Retinal pigment epithelial cell (primary cell): ENCODE measurements around the gene EVX2.

Experiments used
- DNase-seq: peaks from one replicate; pipeline ENCODE4 v3.0.0-alpha.2; 2010; ENCODE audit warnings: low read depth
- H3K4me3 ChIP-seq: 2 replicates; pipeline ENCODE4 v1.5.1; 2011; ENCODE audit warnings: mild to moderate bottlenecking, low read length, control low read depth, moderate library complexity
- TF ChIP-seq, protein P1 (sequence below): conservative IDR thresholded peaks from 2 replicates; pipeline ENCODE4 v1.5.1; 2011; ENCODE audit warnings: low read depth, low read length, control low read depth, inconsistent platforms

EVX2 gene

DNA sequence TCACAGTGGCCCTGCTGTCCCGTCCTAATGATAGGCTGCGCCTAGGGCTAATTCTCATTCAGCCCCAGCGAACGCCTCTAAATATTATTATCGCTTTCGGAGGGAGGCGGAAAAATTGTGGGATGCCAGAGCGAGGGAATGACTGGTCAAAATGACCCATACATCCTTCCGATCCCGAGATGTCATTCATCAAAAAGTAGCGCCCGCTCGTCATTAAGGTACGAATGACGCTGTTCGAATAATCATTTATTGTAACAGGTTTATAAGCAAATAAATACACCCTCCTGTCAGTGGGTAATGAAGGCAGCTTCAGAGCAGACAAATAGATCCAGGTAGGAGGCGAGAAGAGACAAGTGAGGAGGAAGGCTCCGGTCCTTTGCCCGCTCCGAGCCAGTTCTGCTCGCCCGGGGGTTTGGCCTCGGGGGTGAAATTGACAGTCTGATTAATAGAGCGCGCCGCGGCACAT, at the start of gene EVX2:
Gene EVX2 (minus strand): TSS at position 167 of the 466 bp plus-strand sequence. CDS start 186 bp downstream, outside the sequence.
- TF ChIP-seq, protein P1, sequence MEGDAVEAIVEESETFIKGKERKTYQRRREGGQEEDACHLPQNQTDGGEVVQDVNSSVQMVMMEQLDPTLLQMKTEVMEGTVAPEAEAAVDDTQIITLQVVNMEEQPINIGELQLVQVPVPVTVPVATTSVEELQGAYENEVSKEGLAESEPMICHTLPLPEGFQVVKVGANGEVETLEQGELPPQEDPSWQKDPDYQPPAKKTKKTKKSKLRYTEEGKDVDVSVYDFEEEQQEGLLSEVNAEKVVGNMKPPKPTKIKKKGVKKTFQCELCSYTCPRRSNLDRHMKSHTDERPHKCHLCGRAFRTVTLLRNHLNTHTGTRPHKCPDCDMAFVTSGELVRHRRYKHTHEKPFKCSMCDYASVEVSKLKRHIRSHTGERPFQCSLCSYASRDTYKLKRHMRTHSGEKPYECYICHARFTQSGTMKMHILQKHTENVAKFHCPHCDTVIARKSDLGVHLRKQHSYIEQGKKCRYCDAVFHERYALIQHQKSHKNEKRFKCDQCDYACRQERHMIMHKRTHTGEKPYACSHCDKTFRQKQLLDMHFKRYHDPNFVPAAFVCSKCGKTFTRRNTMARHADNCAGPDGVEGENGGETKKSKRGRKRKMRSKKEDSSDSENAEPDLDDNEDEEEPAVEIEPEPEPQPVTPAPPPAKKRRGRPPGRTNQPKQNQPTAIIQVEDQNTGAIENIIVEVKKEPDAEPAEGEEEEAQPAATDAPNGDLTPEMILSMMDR = no peak
- H3K4me3 ChIP-seq = no peak within 1 kb of the TSS
- no peak for DNase-seq

DNA sequence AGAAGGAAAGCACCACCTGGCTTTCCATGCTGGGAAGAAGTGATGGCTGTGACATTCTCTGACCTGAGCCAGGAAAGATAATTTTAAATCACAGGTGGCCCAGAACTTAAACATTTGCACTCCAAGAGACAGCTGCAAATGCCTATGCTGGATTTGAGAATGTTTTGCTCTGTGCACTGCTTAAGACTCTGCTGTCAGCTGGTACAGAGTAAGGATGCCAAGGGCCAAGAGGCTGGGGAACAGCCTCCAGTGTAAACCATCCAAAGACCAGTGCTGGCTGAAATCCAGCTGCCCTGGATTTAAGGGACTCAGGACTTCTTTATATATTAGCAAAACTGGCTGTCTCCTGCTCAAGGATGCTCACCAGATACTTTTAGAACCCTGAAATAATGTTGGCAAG, 49.6 kb upstream of the EVX2 start:
- no peak for DNase-seq

DNA sequence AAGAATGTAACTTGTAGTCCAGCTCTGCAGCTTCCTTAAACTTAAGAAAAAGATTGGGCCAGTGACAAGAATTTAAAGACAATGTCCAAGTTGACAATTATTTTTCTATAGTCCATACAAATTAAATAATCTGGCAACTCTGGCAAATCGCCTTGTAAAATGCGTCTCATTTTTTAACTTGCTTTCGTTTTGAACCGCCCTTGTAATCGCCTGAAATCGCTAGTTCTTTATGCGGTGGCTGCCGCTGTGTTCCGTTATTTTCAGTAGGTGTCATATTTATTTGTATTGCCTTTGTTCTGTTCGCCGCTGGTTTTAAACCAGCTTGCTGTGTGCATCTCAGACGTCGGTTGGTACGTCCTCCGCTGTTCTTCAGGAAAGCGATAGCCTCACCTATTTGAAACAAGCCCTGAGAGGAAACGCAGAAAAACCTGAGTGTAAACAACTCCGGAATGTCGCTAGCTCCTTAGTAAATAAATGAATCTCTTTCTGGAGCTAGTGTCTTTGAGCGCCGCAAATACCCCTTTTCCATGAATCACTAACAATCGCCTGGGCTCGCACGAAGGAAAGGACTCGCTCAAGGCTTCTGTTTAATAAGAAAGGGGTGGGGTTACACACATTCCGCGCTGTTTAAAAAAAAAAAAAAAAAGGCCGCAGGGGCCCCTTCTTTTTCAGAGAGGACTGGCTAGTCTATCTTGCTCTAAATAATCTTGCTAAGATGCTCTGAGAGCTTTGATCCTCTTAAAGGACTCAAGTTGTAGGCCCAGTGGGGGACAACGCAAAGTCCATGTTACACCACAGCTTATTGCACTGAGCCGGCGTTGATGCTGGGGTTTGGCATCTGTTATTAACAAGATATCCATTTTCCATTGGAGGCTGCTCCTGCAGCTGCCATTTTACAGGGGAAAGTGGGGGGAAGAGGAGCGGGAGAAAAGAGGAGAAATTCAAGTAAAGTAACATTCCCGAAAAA, 48.7 kb upstream of the EVX2 start:
- no peak for DNase-seq
- TF ChIP-seq, protein P1 = no peak
- H3K4me3 ChIP-seq = no peak overlapping the region

More for the DNA sequence above, 49.6 kb upstream of the EVX2 start:
- TF ChIP-seq, protein P1 = no peak
- H3K4me3 ChIP-seq = no peak overlapping the region

DNA sequence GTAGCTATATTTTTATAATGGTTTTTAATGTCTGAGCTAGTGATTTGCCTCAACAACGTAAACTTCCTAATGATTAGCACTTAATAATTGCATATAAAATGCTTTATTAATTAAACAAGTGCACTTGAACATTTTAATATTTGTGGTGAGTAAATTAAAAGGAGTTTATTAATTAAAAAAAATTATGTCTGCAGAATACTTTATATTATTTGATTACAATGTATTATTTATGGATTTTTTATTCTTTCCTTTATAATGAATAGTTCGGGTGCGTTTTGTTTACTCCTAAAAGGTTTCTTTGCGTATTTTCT, 48.0 kb upstream of the EVX2 start:
- H3K4me3 ChIP-seq = no peak overlapping the region
- no peak for DNase-seq
- TF ChIP-seq, protein P1 = no peak

DNA sequence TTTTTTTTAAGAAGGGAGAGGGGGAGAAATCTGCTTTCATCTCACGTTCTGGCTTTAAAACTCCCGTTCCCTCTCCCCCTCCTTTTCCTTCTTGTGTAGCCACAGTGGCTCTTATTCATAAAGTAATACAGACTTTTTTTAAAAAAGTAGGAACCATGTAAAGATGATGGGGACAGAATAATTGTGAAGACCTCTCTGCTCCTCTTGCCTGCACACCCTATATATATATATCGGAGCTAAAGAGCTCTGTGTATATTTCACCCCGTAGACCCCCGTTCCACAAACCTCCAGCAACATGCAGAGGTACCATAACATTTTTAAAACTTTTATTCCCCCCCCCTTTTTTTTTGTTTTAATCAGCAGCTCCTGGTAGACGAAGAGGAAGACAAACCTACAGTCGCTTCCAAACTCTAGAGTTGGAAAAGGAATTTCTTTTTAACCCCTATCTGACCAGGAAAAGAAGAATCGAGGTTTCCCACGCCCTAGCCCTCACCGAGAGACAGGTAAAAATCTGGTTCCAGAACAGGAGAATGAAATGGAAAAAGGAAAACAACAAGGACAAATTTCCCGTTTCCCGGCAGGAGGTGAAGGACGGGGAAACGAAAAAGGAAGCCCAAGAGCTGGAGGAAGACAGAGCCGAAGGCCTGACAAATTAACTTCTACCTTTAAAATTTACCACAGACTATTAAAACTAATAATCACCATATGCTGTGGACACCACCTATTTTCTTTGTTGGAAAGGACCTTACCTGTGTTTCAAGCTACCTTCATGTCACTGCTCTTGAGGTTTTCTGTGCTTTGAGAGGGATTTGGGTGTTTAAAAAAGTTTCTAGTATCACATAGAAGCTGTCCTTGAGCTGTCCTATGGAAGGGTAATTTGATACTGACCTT, 47.4 kb upstream of the EVX2 start:
- no peak overlapping the region for H3K4me3 ChIP-seq
- TF ChIP-seq, protein P1 = no peak
- DNase-seq = no peak

DNA sequence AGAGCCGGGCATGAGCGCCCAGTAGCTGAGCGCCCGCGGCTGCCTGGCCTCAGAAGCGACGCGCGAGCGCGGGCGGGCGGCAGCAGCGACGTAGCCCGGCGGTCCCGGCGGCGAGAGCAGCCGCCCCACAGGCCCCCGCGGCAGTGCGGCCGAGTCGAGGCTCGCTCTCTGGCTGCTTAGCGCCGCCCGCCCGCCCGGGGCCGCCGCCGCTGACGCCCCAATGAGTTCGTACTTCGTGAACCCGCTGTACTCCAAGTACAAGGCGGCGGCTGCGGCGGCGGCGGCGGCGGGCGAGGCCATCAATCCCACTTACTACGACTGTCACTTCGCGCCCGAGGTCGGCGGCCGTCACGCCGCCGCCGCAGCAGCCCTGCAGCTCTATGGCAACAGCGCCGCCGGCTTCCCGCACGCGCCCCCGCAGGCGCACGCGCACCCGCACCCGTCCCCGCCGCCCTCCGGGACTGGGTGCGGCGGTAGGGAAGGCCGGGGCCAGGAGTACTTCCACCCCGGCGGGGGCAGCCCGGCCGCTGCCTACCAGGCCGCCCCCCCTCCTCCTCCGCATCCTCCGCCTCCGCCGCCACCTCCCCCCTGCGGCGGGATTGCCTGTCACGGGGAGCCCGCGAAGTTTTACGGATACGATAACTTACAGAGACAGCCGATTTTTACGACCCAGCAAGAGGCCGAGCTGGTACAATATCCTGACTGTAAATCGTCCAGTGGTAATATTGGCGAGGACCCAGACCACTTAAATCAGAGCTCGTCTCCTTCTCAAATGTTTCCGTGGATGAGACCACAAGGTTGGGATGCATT, 46.6 kb upstream of the EVX2 start:
- no peak for DNase-seq
- H3K4me3 ChIP-seq = no peak overlapping the region
- TF ChIP-seq, protein P1 = no peak
